Keratinocyte (primary cell): ENCODE results near the gene UPK3A. TPM values are rescaled to one million over a fixed set of nuclear protein-coding genes. Genes with fewer than 3 reads are reported as not detected.

Source experiments
- DNase-seq: peaks from one replicate; pipeline ENCODE4 v3.0.0-alpha.2; 2011; ENCODE audit warnings: low read depth, missing footprints, low spot score
- FAIRE-seq: peaks from 2 replicates; lab custom pipeline; 2011; peaks lifted over from hg19 to GRCh38; lab: Jason Lieb, UNC
- H2AFZ ChIP-seq: 2 replicates; pipeline ENCODE4 v1.6.0; 2012; ENCODE audit warnings: low read length, control low read depth, inconsistent platforms; ENCODE audit not compliant: control insufficient read depth
- H3K27ac ChIP-seq: 2 replicates; pipeline ENCODE4 v1.5.1; 2011; ENCODE audit warnings: low read length; ENCODE audit not compliant: control insufficient read depth, insufficient read depth
- H3K27me3 ChIP-seq: 3 replicates; pipeline ENCODE4 v1.6.0; 2011; ENCODE audit warnings: low read length; ENCODE audit not compliant: control insufficient read depth, insufficient read depth; ENCODE audit errors: extremely low read depth
- H3K36me3 ChIP-seq, 2 experiments: 2 replicates in 1 of 2; 3 replicates in 1 of 2; pipeline ENCODE4 v1.5.1; 2011; ENCODE audit warnings: low read length in 2 of 2, mild to moderate bottlenecking in 1 of 2; ENCODE audit not compliant: control insufficient read depth in 2 of 2, insufficient read depth in 2 of 2; ENCODE audit errors: extremely low read depth in 1 of 2
- H3K4me1 ChIP-seq: 3 replicates; pipeline ENCODE4 v1.5.1; 2011; ENCODE audit warnings: low read length; ENCODE audit not compliant: control insufficient read depth, insufficient read depth; ENCODE audit errors: extremely low read depth
- H3K4me2 ChIP-seq: 3 replicates; pipeline ENCODE4 v1.6.0; 2011; ENCODE audit warnings: low read depth, low read length; ENCODE audit not compliant: control insufficient read depth, insufficient read depth; ENCODE audit errors: extremely low read depth
- H3K4me3 ChIP-seq, 3 experiments: fragments of 200-600 bp in 1 of 3; sonication (generic) in 1 of 3; 2 replicates in 2 of 3; 3 replicates in 1 of 3; pipeline ENCODE4 v1.5.1; 2011 to 2016; ENCODE audit warnings: low read length in 3 of 3, mild to moderate bottlenecking in 3 of 3, control low read depth in 2 of 3, inconsistent platforms in 1 of 3, low read depth in 1 of 3, mixed read lengths in 1 of 3, mixed run types in 1 of 3, moderate library complexity in 1 of 3; ENCODE audit not compliant: control insufficient read depth in 2 of 3, insufficient read depth in 2 of 3; ENCODE audit errors: extremely low read depth in 1 of 3
- H3K79me2 ChIP-seq: 2 replicates; pipeline ENCODE4 v1.6.0; 2012; ENCODE audit warnings: low read length; ENCODE audit not compliant: control insufficient read depth, insufficient read depth
- H3K9ac ChIP-seq: 3 replicates; pipeline ENCODE4 v1.6.0; 2011; ENCODE audit warnings: low read length; ENCODE audit not compliant: control insufficient read depth, insufficient read depth; ENCODE audit errors: extremely low read depth
- H3K9me1 ChIP-seq: 3 replicates; pipeline ENCODE4 v1.6.0; 2011; ENCODE audit warnings: low read length; ENCODE audit not compliant: control insufficient read depth, insufficient read depth; ENCODE audit errors: extremely low read depth
- H3K9me3 ChIP-seq: 2 replicates; pipeline ENCODE4 v1.5.1; 2012; ENCODE audit warnings: low read depth, low read length; ENCODE audit not compliant: control insufficient read depth
- H4K20me1 ChIP-seq: 3 replicates; pipeline ENCODE4 v1.6.0; 2011; ENCODE audit warnings: low read length; ENCODE audit not compliant: control insufficient read depth, insufficient read depth; ENCODE audit errors: extremely low read depth
- CTCF ChIP-seq, 3 experiments: IDR thresholded peaks in 1 of 3; conservative IDR thresholded peaks in 1 of 3; optimal IDR thresholded peaks in 1 of 3; 2 replicates in 2 of 3; 3 replicates in 1 of 3; pipeline versions ENCODE3 to v1.5.1; 2011; ENCODE audit warnings: low read length in 3 of 3, mild to moderate bottlenecking in 3 of 3, moderate library complexity in 2 of 3, control low read depth in 1 of 3, inconsistent platforms in 1 of 3; ENCODE audit not compliant: insufficient read depth in 2 of 3; ENCODE audit errors: extremely low read depth in 1 of 3
- EZH2 ChIP-seq: IDR thresholded peaks from one replicate; pipeline ENCODE4 v1.6.1; 2012; ENCODE audit warnings: inconsistent platforms, mild to moderate bottlenecking, low read length, moderate library complexity
- dilution Hi-C: fragments of 300-500 bp; cut with MboI; formaldehyde crosslinking; loops from one replicate; pipeline ENCODE4 v1.7.0; 2020; ENCODE audit warnings: low sequenced_read_pairs; ENCODE audit not compliant: extremely low pct_ligation_motif_present
- polyA minus RNA-seq, 3 experiments: library from RNA; depleted of rRNA, polyadenylated mRNA; stranded (reverse); fragments of >200 nt; gene quantifications; 1 replicate in 1 of 3; 2 replicates in 1 of 3; 3 replicates in 1 of 3; pipeline ENCODE4 v1.2.3, GENCODE V29; 2011
- polyA plus RNA-seq, 5 experiments: library from polyadenylated mRNA; depleted of rRNA in 3 of 5; stranded (reverse) in 3 of 5; stranded (forward) in 1 of 5; unstranded in 1 of 5; fragments of >200 nt; gene quantifications; 1 replicate in 1 of 5; 2 replicates in 3 of 5; 3 replicates in 1 of 5; pipeline versions ENCODE4 v1.2.1 to v1.2.3, GENCODE V29; 2011 to 2012; ENCODE audit warnings: missing spikeins in 2 of 5, low read depth in 1 of 5, low replicate concordance in 1 of 5

The UPK3A gene
- polyA plus RNA-seq (not detected in 3 replicates), polyA minus RNA-seq (not detected in 3 replicates)
- polyA plus RNA-seq (2011; ENCODE audit: low read depth): not detected
- not detected in 2 replicates for polyA plus RNA-seq (2011; cell fraction: cytosol; rRNA removed)
- polyA plus RNA-seq (2011; cell fraction: nucleus; rRNA removed): not detected in 2 replicates
- polyA plus RNA-seq (2012; ENCODE audit: low replicate concordance): not detected in 2 replicates
- polyA minus RNA-seq (2011; cell fraction: cytosol; rRNA and poly(A)+ RNA removed): not detected
- polyA minus RNA-seq (2011; cell fraction: nucleus; rRNA and poly(A)+ RNA removed): not detected in 2 replicates

- TF ChIP-seq EZH2 (no peak), CTCF (optimal IDR thresholded peaks at IDR 0.05 in 1 of 3, IDR thresholded peaks at IDR 0.05 in 1 of 3, conservative IDR thresholded peaks at IDR 0.05 in 1 of 3; ENCODE audit: extremely low read depth in 1 of 3, insufficient read depth in 2 of 3, low read length in 3 of 3) (no peak)
- H3K4me1 ChIP-seq: peaks cover 2% of the 10 kb centered on the region
- H3K9ac ChIP-seq: no peak within 1 kb of the TSS
- no peak within 1 kb of the TSS for H2AFZ ChIP-seq
- H3K4me2 ChIP-seq: no peak within 1 kb of the TSS
- no peaks in the 10 kb centered on the region for H3K79me2 ChIP-seq
- no peaks in the 10 kb centered on the region for H3K9me3 ChIP-seq
- H3K27ac ChIP-seq: no peak within 1 kb of the TSS
- no peaks in the 10 kb centered on the region for H3K9me1 ChIP-seq
- H3K27me3 ChIP-seq: peaks cover 24% of the 10 kb centered on the region
- H4K20me1 ChIP-seq: no peaks in the 10 kb centered on the region
- H3K36me3 ChIP-seq: no peaks in the 10 kb centered on the region
- no peak for DNase-seq
- no peak within 1 kb of the TSS for H3K4me3 ChIP-seq
- dilution Hi-C loops: no loop called here
- FAIRE-seq: no peak
Observed at GRCh38 chr22:45284705-45285262, at the start of gene UPK3A. UPK3A (plus strand) TSS chr22:45284949; CDS start chr22:45285014, 65 bp downstream.

GRCh38 chr22:45235101-45235777 is 49.5 kb upstream of the UPK3A start:
- peaks cover 86% of the 10 kb centered on the region for H3K79me2 ChIP-seq
- dilution Hi-C loops: no loop called here
- peaks cover 35 to 42% of the 10 kb centered on the region in 2 experiments for H3K36me3 ChIP-seq
- H3K9me1 ChIP-seq: no peaks in the 10 kb centered on the region
- peaks cover 12% of the 10 kb centered on the region for H4K20me1 ChIP-seq
- TF ChIP-seq EZH2: no peak
- no peak for TF ChIP-seq CTCF (optimal IDR thresholded peaks at IDR 0.05 in 1 of 3, IDR thresholded peaks at IDR 0.05 in 1 of 3, conservative IDR thresholded peaks at IDR 0.05 in 1 of 3; ENCODE audit: extremely low read depth in 1 of 3, insufficient read depth in 2 of 3, low read length in 3 of 3)
- H3K9ac ChIP-seq: no peak overlapping the region
- no peak for FAIRE-seq
- DNase-seq: no peak
- no peak overlapping the region for H3K4me2 ChIP-seq
- H3K4me1 ChIP-seq: peaks cover 38% of the 10 kb centered on the region
- no peak overlapping the region for H3K27ac ChIP-seq
- H3K27me3 ChIP-seq: no peaks in the 10 kb centered on the region
- no peak overlapping the region for H3K4me3 ChIP-seq
- no peak overlapping the region for H2AFZ ChIP-seq
- H3K9me3 ChIP-seq: no peaks in the 10 kb centered on the region
